SK-N-SH treated with all-trans-retinoic acid at 6 μM for 48 hours (cell line): ENCODE measurements around the gene DNAJC17.

ENCODE experiments used
- ARNTL ChIP-seq: fragments of 450-650 bp; formaldehyde crosslinking; IDR thresholded peaks from 2 replicates; pipeline ENCODE4 v1.5.0; 2020; ENCODE audit warnings: low read depth, mild to moderate bottlenecking, moderate library complexity, borderline replicate concordance
- CSDC2 ChIP-seq: fragments of 250-450 bp; sonication (Bioruptor Pico); IDR thresholded peaks from 2 replicates; pipeline ENCODE4 v1.5.0; 2020; ENCODE audit warnings: mild to moderate bottlenecking, moderate library complexity
- OSR1 ChIP-seq: fragments of 250-450 bp; sonication (Bioruptor Pico); IDR thresholded peaks from 2 replicates; pipeline ENCODE4 v1.8.0; 2022; ENCODE audit warnings: moderate library complexity, mild to moderate bottlenecking, inconsistent platforms
- RARB ChIP-seq: fragments of 250-450 bp; sonication (Bioruptor Pico); IDR thresholded peaks from 2 replicates; pipeline ENCODE4 v1.8.0; 2021; ENCODE audit warnings: mild to moderate bottlenecking, moderate library complexity
- TCF4 ChIP-seq: fragments of 250-450 bp; sonication (Bioruptor Pico); IDR thresholded peaks from 2 replicates; pipeline ENCODE4 v1.8.0; 2021; ENCODE audit warnings: mild to moderate bottlenecking, moderate library complexity, borderline replicate concordance
- ZNF565 ChIP-seq: fragments of 450-650 bp; formaldehyde crosslinking; conservative IDR thresholded peaks from 2 replicates; pipeline ENCODE4 v1.5.0; 2020; ENCODE audit warnings: low read depth, mild to moderate bottlenecking, moderate library complexity

- TF ChIP-seq RARB (CRISPR knock-in tag) (no peak), CSDC2 (CRISPR knock-in tag) (no peak), OSR1 (CRISPR knock-in tag) (no peak), TCF4 (CRISPR knock-in tag) (no peak), ARNTL (CRISPR knock-in tag) (no peak), ZNF565 (CRISPR knock-in tag) (no peak)
These were observed 35.3 kb downstream of the DNAJC17 start for GRCh38 chr15:40772014-40772413.
